Sigmoid colon (tissue), 3 donors: ENCODE measurements around the gene DMXL2.

Source experiments
- POLR2A ChIP-seq, 2 donors: fragments of 450-650 bp; IDR thresholded peaks; one replicate each; pipeline ENCODE4 v1.6.1; 2016; ENCODE audit warnings: antibody characterized with exemption in 2 of 2, mild to moderate bottlenecking in 2 of 2, moderate library complexity in 2 of 2
- TF ChIP-seq, protein P1 (sequence below), 4 experiments: fragments of 450-650 bp in 3 of 4; fragments of 200-600 bp in 1 of 4; IDR thresholded peaks; one replicate each; pipeline ENCODE4 v1.5.1; 2016 to 2019; ENCODE audit warnings: antibody characterized with exemption in 4 of 4, mild to moderate bottlenecking in 3 of 4, moderate library complexity in 2 of 4

DNA sequence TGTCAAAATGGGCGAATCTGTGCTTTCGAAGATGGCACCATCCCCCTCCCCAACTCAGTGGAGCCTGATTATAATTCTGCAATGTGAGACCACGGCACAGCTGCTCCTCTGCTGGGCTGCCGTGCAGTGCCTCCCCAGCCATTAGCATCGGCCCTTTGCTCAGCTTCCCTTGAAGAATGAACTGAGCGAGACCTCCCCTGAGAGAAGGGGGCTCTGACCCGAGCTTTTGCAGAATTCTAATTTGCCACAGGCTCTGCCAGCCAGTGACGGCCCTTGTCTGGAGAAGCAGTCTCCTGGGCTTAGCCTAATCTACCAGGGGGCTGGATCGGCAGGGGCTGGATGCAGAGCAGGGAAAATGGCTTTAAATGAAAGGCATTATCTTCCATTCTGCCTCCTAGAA, 223.9 kb downstream of the DMXL2 start:
- TF ChIP-seq, protein P1, sequence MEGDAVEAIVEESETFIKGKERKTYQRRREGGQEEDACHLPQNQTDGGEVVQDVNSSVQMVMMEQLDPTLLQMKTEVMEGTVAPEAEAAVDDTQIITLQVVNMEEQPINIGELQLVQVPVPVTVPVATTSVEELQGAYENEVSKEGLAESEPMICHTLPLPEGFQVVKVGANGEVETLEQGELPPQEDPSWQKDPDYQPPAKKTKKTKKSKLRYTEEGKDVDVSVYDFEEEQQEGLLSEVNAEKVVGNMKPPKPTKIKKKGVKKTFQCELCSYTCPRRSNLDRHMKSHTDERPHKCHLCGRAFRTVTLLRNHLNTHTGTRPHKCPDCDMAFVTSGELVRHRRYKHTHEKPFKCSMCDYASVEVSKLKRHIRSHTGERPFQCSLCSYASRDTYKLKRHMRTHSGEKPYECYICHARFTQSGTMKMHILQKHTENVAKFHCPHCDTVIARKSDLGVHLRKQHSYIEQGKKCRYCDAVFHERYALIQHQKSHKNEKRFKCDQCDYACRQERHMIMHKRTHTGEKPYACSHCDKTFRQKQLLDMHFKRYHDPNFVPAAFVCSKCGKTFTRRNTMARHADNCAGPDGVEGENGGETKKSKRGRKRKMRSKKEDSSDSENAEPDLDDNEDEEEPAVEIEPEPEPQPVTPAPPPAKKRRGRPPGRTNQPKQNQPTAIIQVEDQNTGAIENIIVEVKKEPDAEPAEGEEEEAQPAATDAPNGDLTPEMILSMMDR (IDR thresholded peaks at IDR 0.05), result no peak
- no peak for TF ChIP-seq POLR2A (IDR thresholded peaks at IDR 0.05)
